NCI-H748 treated with DMSO at 0.1 percent for 48 hours (cell line): Measurements from ENCODE around the gene C11orf16.
"Not testable (repeated sequence)": the region's sequence is repeated elsewhere in the genome, so short reads cannot be mapped to it uniquely, and the experiment has no call there.

ENCODE experiments used
- DNase-seq: peaks from one replicate; lab custom pipeline; 2025; lab: John Stamatoyannopoulos, UW

Gene C11orf16

GRCh38 chr11:8886322-8886721 is 46.4 kb downstream of the C11orf16 start:
- DNase-seq: no peak

GRCh38 chr11:8881585-8881984 is 51.2 kb downstream of the C11orf16 start:
- DNase-seq: not testable (repeated sequence)

- DNase-seq: no peak
Measured at GRCh38 chr11:8878771-8879170, 54.0 kb downstream of the C11orf16 start.

DNA sequence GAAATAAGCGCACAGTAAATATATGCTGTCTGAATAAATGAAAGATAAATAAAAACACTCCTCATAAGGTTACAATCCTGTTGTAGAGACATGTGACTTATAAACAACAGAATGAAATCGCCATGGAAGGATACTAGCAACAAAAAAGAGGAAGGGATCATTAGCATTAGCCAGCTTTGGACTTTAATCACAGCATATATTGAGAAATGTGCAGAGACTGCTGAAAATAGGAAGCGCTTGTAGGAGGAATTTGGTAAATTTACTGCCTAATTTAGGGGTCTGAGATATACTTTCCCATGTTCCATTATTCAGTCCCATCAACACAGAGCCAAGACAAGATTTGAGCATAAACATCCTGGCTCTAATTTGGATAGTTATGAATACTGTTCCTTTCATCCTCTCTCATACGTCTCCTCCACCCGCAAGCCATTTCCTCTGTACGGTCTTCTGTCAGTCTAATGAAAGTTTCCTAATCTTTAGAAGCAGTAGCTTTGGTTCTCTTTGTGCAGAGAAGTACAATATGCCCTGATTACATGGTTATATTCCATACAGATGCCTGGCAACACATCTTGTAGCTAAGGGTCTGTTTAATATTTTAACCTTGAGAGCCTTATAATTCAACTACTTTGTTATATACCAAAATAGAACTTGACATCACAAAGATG is 58.9 kb downstream of the C11orf16 start:
- no peak for DNase-seq

DNA sequence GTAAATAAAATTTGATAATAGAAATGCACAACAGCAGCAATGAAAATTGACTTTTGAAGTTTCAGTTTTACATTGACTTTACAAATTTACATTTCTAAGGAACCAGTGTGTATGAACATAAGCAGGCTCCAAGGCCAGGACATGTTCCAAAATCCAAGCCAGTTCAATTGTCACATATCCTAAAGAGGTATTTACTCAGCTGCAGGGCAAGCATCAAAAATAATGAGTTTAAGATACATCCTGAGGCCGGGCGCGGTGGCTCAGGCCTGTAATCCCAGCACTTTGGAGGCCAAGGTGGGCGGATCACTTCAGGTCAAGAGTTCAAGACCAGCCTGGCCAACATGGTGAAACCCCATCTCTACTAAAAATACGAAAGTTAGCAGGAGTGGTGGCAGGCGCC is 60.8 kb downstream of the C11orf16 start:
- no peak for DNase-seq

- no peak for DNase-seq
Measured at GRCh38 chr11:8871171-8871775, 61.5 kb downstream of the C11orf16 start.

GRCh38 chr11:8870411-8871170 is 62.2 kb downstream of the C11orf16 start:
- peak; percentile 16 for DNase-seq
